Liver (tissue), 3 donors: ENCODE data around the gene LY86.

Source experiments
- GABPA ChIP-seq, 2 donors: IDR thresholded peaks in 1 of 2; conservative IDR thresholded peaks in 1 of 2; 2 replicates each; pipeline ENCODE4 v1.6.1; 2016; ENCODE audit warnings: antibody characterized with exemption in 2 of 2, mild to moderate bottlenecking in 1 of 2, moderate library complexity in 1 of 2
- YY1 ChIP-seq: IDR thresholded peaks from 2 replicates; pipeline ENCODE4 v1.6.1; 2016; ENCODE audit warnings: antibody characterized with exemption, mild to moderate bottlenecking
- ZBTB33 ChIP-seq: IDR thresholded peaks from 2 replicates; pipeline ENCODE4 v1.6.1; 2016; ENCODE audit warnings: antibody characterized with exemption
- TF ChIP-seq, protein P1 (sequence below): fragments of 150-350 bp; IDR thresholded peaks from 2 replicates; pipeline ENCODE4 v1.5.1; 2017; ENCODE audit warnings: improper control_type of control experiment, low read depth, low read length; ENCODE audit not compliant: missing input control
- donor health status: healthy.
- donor health status: healthy.

- TF ChIP-seq, protein P1, sequence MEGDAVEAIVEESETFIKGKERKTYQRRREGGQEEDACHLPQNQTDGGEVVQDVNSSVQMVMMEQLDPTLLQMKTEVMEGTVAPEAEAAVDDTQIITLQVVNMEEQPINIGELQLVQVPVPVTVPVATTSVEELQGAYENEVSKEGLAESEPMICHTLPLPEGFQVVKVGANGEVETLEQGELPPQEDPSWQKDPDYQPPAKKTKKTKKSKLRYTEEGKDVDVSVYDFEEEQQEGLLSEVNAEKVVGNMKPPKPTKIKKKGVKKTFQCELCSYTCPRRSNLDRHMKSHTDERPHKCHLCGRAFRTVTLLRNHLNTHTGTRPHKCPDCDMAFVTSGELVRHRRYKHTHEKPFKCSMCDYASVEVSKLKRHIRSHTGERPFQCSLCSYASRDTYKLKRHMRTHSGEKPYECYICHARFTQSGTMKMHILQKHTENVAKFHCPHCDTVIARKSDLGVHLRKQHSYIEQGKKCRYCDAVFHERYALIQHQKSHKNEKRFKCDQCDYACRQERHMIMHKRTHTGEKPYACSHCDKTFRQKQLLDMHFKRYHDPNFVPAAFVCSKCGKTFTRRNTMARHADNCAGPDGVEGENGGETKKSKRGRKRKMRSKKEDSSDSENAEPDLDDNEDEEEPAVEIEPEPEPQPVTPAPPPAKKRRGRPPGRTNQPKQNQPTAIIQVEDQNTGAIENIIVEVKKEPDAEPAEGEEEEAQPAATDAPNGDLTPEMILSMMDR, result no peak
- no peak for TF ChIP-seq GABPA (IDR thresholded peaks at IDR 0.05 in 1 of 2, conservative IDR thresholded peaks at IDR 0.05 in 1 of 2)
- no peak for TF ChIP-seq YY1
- no peak for TF ChIP-seq ZBTB33
Observed at GRCh38 chr6:6586167-6586566, 2.4 kb upstream of the LY86 start.
